AG04449 (cell line): ENCODE data around the gene TUBB4B.

Experiments
- CTCF ChIA-PET: fragments of 350-600 bp; formaldehyde crosslinking; extraction: SDS; loops from one replicate; lab custom pipeline; 2021; ENCODE audit warnings: antibody characterized with exemption; lab: Yijun Ruan, JAX
- POLR2A ChIA-PET: fragments of 400-600, 350-600 bp; formaldehyde crosslinking; extraction: SDS; loops from one replicate; lab custom pipeline; 2020; ENCODE audit warnings: antibody characterized with exemption, inconsistent platforms; lab: Yijun Ruan, JAX
- DNase-seq: peaks from one replicate; pipeline ENCODE4 v3.0.0-alpha.2; 2010; ENCODE audit warnings: low read depth, low spot score
- H3K4me3 ChIP-seq: 2 replicates; pipeline ENCODE4 v1.5.1; 2011; ENCODE audit warnings: low read depth, mild to moderate bottlenecking, control low read depth, low read length
- CTCF ChIP-seq: IDR thresholded peaks from one replicate; pipeline ENCODE4 v1.5.1; 2011; ENCODE audit warnings: mild to moderate bottlenecking, moderate library complexity, low read length, control low read depth, inconsistent platforms; ENCODE audit not compliant: insufficient read depth; ENCODE audit errors: missing control alignments

TUBB4B gene

GRCh38 chr9:137229903-137230704 lies 11.0 kb upstream of the TUBB4B start:
- DNase-seq, result no peak
- TF ChIP-seq CTCF, result no peak
- ChIA-PET CTCF (interaction anchor here (0.8 to 4.4 kb wide), 7 partner anchors 7 to 183 kb away, joined by 3 to 28 read pairs (median 3); no protein-coding TSS in a partner anchor), POLR2A (interaction anchor here (0.9 to 1.5 kb wide), 2 partner anchors 10 to 11 kb away, joined by 4 to 8 read pairs; partner anchors contain the start of gene TUBB4B)
- no peak overlapping the region for H3K4me3 ChIP-seq

GRCh38 chr9:137230705-137231371 lies 10.2 kb upstream of the TUBB4B start, which contains the start of gene SLC34A3:
TSS of gene SLC34A3 (plus strand) at chr9:137230901. CDS start at chr9:137231703, 802 bp downstream.
- TF ChIP-seq CTCF, result no peak
- no peak for DNase-seq
- POLR2A ChIA-PET, result interaction anchor here (1.5 kb wide), 1 partner anchor 10 kb away, joined by 8 read pairs; the partner anchor contains the start of gene TUBB4B
- no peak within 1 kb of the TSS for H3K4me3 ChIP-seq
- CTCF ChIA-PET, result interaction anchor here (0.8 to 1.5 kb wide), 3 partner anchors 9 to 184 kb away, joined by 3 to 5 read pairs (median 3); no protein-coding TSS in a partner anchor

GRCh38 chr9:137231372-137232039 lies 9.6 kb upstream of the TUBB4B start:
- CTCF ChIA-PET, result interaction anchor here (0.8 to 1.5 kb wide), 3 partner anchors 9 to 185 kb away, joined by 3 to 5 read pairs (median 3); no protein-coding TSS in a partner anchor
- no peak for TF ChIP-seq CTCF
- no peak overlapping the region for H3K4me3 ChIP-seq
- DNase-seq, result no peak
- POLR2A ChIA-PET, result interaction anchor here (1.5 kb wide), 1 partner anchor 9 kb away, joined by 8 read pairs; the partner anchor contains the start of gene TUBB4B

GRCh38 chr9:137232101-137232500 lies 9.0 kb upstream of the TUBB4B start:
- no peak for DNase-seq

GRCh38 chr9:137232510-137232909 lies 8.6 kb upstream of the TUBB4B start:
- DNase-seq, result no peak
- ChIA-PET POLR2A (interaction anchor here (0.6 kb wide), 1 partner anchor 174 kb away, joined by 3 read pairs; no protein-coding TSS in a partner anchor), CTCF (interaction anchor here (1.5 kb wide), 1 partner anchor 186 kb away, joined by 3 read pairs; no protein-coding TSS in a partner anchor)
- no peak overlapping the region for H3K4me3 ChIP-seq
- TF ChIP-seq CTCF, result no peak

More at GRCh38 chr9:137232101-137232500, 9.0 kb upstream of the TUBB4B start:
- no peak for TF ChIP-seq CTCF
- CTCF ChIA-PET, result interaction anchor here (1.5 kb wide), 1 partner anchor 185 kb away, joined by 3 read pairs; no protein-coding TSS in a partner anchor
- POLR2A ChIA-PET, result no interaction called here
- H3K4me3 ChIP-seq, result no peak overlapping the region
